GM12878 (cell line): ENCODE data around the gene DDX54. TPM values are rescaled to one million over a fixed set of nuclear protein-coding genes. Genes with fewer than 3 reads are reported as not detected.

Source experiments
- ATAC-seq: fragments of 200-7000 bp; cut with Tn5 transposase; 3 replicates; pipeline ENCODE4 v1.9.1; 2020; ENCODE audit warnings: mild to moderate bottlenecking, moderate library complexity
- BruUV-seq: library from RNA; stranded (reverse); fragments of 400-500 nt; replicated peaks from 2 replicates; lab custom pipeline; 2021; lab: Mats Ljungman, UMichigan
- CTCF ChIA-PET: fragments of 300-600 bp; sonication (Branson Sonifier 250); formaldehyde crosslinking; extraction: SDS; loops from one replicate; lab custom pipeline; 2021; ENCODE audit warnings: inconsistent platforms; lab: Yijun Ruan, JAX
- POLR2A ChIA-PET: fragments of 350-600 bp; formaldehyde crosslinking; extraction: SDS; loops from one replicate; lab custom pipeline; 2021; ENCODE audit warnings: inconsistent platforms; lab: Charles Lee
- RAD21 ChIA-PET: fragments of 300-600 bp; sonication (Branson Sonifier 250); formaldehyde crosslinking; loops from one replicate; lab custom pipeline; 2023; ENCODE audit warnings: antibody characterized with exemption; ENCODE audit not compliant: unreplicated experiment; lab: Charles Lee
- SMC1A ChIA-PET: fragments of 300-600 bp; sonication (Branson Sonifier 250); formaldehyde crosslinking; loops from one replicate; lab custom pipeline; 2023; ENCODE audit not compliant: unreplicated experiment, uncharacterized antibody; lab: Charles Lee
- DNase-seq: peaks from one replicate; pipeline ENCODE4 v3.0.0-alpha.2; 2011; ENCODE audit warnings: low read depth, low spot score
- FAIRE-seq: peaks from 3 replicates; lab custom pipeline; 2011; peaks lifted over from hg19 to GRCh38; lab: Jason Lieb, UNC
- H2AFZ ChIP-seq: 2 replicates; pipeline ENCODE4 v1.6.0; 2011; ENCODE audit warnings: low read depth, low read length, control low read depth; ENCODE audit not compliant: control insufficient read depth
- H3K27ac ChIP-seq: 2 replicates; pipeline ENCODE4 v1.5.1; 2011; ENCODE audit warnings: control low read depth; ENCODE audit not compliant: control insufficient read depth, insufficient read depth
- H3K27me3 ChIP-seq, 2 experiments: replicated peaks in 1 of 2; 2 replicates each; pipeline versions ENCODE4 v1.6.0 to v1.6.1; 2011; ENCODE audit warnings: low read length in 1 of 2; ENCODE audit not compliant: control insufficient read depth in 2 of 2, insufficient read depth in 2 of 2
- H3K36me3 ChIP-seq, 2 experiments: 2 replicates each; pipeline ENCODE4 v1.5.1; 2011; ENCODE audit warnings: low read length in 1 of 2; ENCODE audit not compliant: control insufficient read depth in 2 of 2, insufficient read depth in 2 of 2
- H3K4me1 ChIP-seq: 2 replicates; pipeline ENCODE4 v1.6.1; 2011; ENCODE audit warnings: mild to moderate bottlenecking, low read length, moderate library complexity, mixed read lengths; ENCODE audit not compliant: control insufficient read depth, insufficient read depth
- H3K4me2 ChIP-seq: 2 replicates; pipeline ENCODE4 v1.6.0; 2011; ENCODE audit warnings: control low read depth; ENCODE audit not compliant: control insufficient read depth, insufficient read depth
- H3K4me3 ChIP-seq: fragments of 200-600 bp; sonication (generic); 2 replicates; pipeline ENCODE4 v1.5.1; 2016
- H3K79me2 ChIP-seq: 2 replicates; pipeline ENCODE4 v1.6.0; 2011; ENCODE audit warnings: low read length; ENCODE audit not compliant: control insufficient read depth, insufficient read depth
- H3K9ac ChIP-seq: 2 replicates; pipeline ENCODE4 v1.8.0; 2011; ENCODE audit warnings: low read length, control low read depth, mixed read lengths; ENCODE audit not compliant: control insufficient read depth, insufficient read depth
- H3K9me3 ChIP-seq: replicated peaks from 3 replicates; pipeline ENCODE4 v1.5.1; 2011; ENCODE audit warnings: mild to moderate bottlenecking, low read length; ENCODE audit not compliant: control insufficient read depth, insufficient read depth
- H4K20me1 ChIP-seq: 2 replicates; pipeline ENCODE4 v1.6.0; 2011; ENCODE audit not compliant: control insufficient read depth, insufficient read depth
- BMI1 ChIP-seq: fragments of 450-650 bp; IDR thresholded peaks from 2 replicates; pipeline ENCODE4 v1.6.1; 2016; ENCODE audit warnings: mild to moderate bottlenecking, moderate library complexity, borderline replicate concordance
- CREB1 ChIP-seq: IDR thresholded peaks from 2 replicates; pipeline ENCODE4 v1.6.1; 2012; ENCODE audit warnings: low read depth, mild to moderate bottlenecking, inconsistent platforms
- ETV6 ChIP-seq, 2 experiments: fragments of 450-650 bp in 1 of 2; IDR thresholded peaks in 1 of 2; conservative IDR thresholded peaks in 1 of 2; 2 replicates each; pipeline ENCODE4 v1.6.1; 2014; ENCODE audit warnings: antibody characterized with exemption in 1 of 2, borderline replicate concordance in 1 of 2, low read depth in 1 of 2, mild to moderate bottlenecking in 1 of 2, moderate library complexity in 1 of 2
- GATAD2B ChIP-seq: fragments of 450-650 bp; conservative IDR thresholded peaks from 2 replicates; pipeline ENCODE4 v1.6.1; 2017; ENCODE audit warnings: low read depth, mild to moderate bottlenecking, moderate library complexity
- MEF2B ChIP-seq: fragments of 450-650 bp; IDR thresholded peaks from 2 replicates; pipeline ENCODE4 v1.6.1; 2018; ENCODE audit warnings: mild to moderate bottlenecking, moderate library complexity; ENCODE audit not compliant: partially characterized antibody, poor library complexity, severe bottlenecking
- NR2C1 ChIP-seq: fragments of 450-650 bp; IDR thresholded peaks from 2 replicates; pipeline ENCODE4 v1.6.1; 2017; ENCODE audit warnings: antibody characterized with exemption, mild to moderate bottlenecking, moderate library complexity
- SREBF1 ChIP-seq: IDR thresholded peaks from 2 replicates; pipeline ENCODE4 v1.6.1; 2012; ENCODE audit warnings: mild to moderate bottlenecking, low read length
- TARDBP ChIP-seq: IDR thresholded peaks from 2 replicates; pipeline ENCODE4 v1.6.1; 2016; ENCODE audit warnings: borderline replicate concordance
- ZNF24 ChIP-seq: fragments of 450-650 bp; IDR thresholded peaks from 2 replicates; pipeline ENCODE4 v1.6.1; 2017; ENCODE audit warnings: antibody characterized with exemption, mild to moderate bottlenecking
- ZSCAN29 ChIP-seq: fragments of 450-650 bp; IDR thresholded peaks from 2 replicates; pipeline ENCODE4 v1.6.1; 2017; ENCODE audit warnings: mild to moderate bottlenecking, moderate library complexity
- WGBS: methylation state at CpG from one replicate; pipeline ENCODE4 v1.1.6; 2016; ENCODE audit warnings: low lambda C conversion rate; ENCODE audit not compliant: insufficient replicate concordance, insufficient coverage; ENCODE audit errors: missing lambda C conversion rate; 5-methylcytosine and 5-hydroxymethylcytosine counted together
- in situ Hi-C: fragments of 300-500 bp; cut with MboI; formaldehyde crosslinking; loops from 9 replicates; pipeline ENCODE4 v1.14.3; 2018; ENCODE audit warnings: mixed read lengths
- intact Hi-C: fragments of 100-400 bp; cut with micrococcal nuclease; formaldehyde crosslinking; loops from one replicate; pipeline ENCODE4 v1.14.2; 2022; ENCODE audit not compliant: unreplicated experiment
- polyA plus RNA-seq, 11 experiments: library from polyadenylated mRNA; depleted of rRNA in 4 of 11; unstranded in 6 of 11; stranded (reverse) in 5 of 11; fragments of >200 nt; fragmentation: Nextera tagmentation in 4 of 11; fragmentation: Illumina TruSeq in 1 of 11; extraction: Ambion mirVana in 4 of 11; extraction: Trizol in 1 of 11; gene quantifications; 1 replicate in 1 of 11; 2 replicates in 10 of 11; pipeline versions ENCODE4 v1.2.1 to v1.2.3, GENCODE V29; 2011 to 2016; ENCODE audit warnings: inconsistent platforms in 2 of 11, missing spikeins in 2 of 11, low read depth in 1 of 11
- total RNA-seq, 4 experiments: library from RNA; depleted of rRNA in 3 of 4; stranded (reverse); fragments of >200 nt in 3 of 4; fragmentation: Illumina TruSeq in 1 of 4; extraction: Trizol in 1 of 4; gene quantifications; 2 replicates each; pipeline versions ENCODE4 v1.2.1 to v1.2.3, GENCODE V29; 2013 to 2021
- TF ChIP-seq, protein P1 (sequence below): IDR thresholded peaks from 2 replicates; pipeline ENCODE4 v1.6.1; 2011; ENCODE audit warnings: mild to moderate bottlenecking, low read depth, low read length, moderate library complexity; ENCODE audit not compliant: insufficient replicate concordance
- TF ChIP-seq, protein P2 (sequence below): IDR thresholded peaks from 2 replicates; pipeline ENCODE4 v1.6.1; 2012; ENCODE audit warnings: low read depth, low read length, improper control_type of control experiment

DDX54 gene
- total and polyA plus RNA-seq, 10 of the 15 experiments (the other 5 are each of a cell fraction or from before 2014, with no cell fraction given) = 1.9 to 115 (median 56.3) TPM

DNA sequence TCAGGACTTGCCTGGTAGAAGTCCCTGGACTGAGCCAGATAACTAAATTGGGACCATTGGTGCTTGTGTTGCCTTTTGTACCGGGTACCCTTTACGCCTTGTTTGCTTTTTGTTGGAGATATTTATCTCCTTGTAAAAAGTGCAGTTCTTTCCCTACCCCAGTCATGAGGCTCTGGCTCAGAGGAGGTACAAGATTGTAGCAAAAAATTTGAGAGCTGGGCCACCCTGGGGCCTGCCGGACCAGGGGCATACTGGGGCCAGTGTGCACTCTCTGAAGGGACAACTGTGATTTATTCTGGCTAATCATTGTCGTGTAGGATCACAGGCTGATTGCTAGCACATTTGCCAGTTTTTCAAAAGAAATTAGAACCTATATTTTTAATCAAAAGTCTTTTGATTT is 49.2 kb upstream of the DDX54 start:
- SMC1A ChIA-PET = interaction anchor here (1.0 to 15.7 kb wide), 6 partner anchors 11 to 50 kb away, joined by 3 to 237 read pairs (median 18); partner anchors contain the start of gene DDX54
- BruUV-seq = no TSS peak
- no peak for ATAC-seq

More for the DNA sequence above, 49.2 kb upstream of the DDX54 start:
- no peak for DNase-seq
- H3K27ac ChIP-seq = no peak overlapping the region
- no peak for FAIRE-seq
- 95% methylated on average over 4 of the region's 4 CpGs for WGBS
- no peak overlapping the region for H3K4me3 ChIP-seq
- H3K9me3 ChIP-seq = no peaks in the 10 kb centered on the region
- peaks cover 7 to 28% of the 10 kb centered on the region in 2 experiments for H3K36me3 ChIP-seq
- intact Hi-C loops (no loop called here), in situ Hi-C loops (no loop called here)
- H3K27me3 ChIP-seq = no peaks in the 10 kb centered on the region
- peaks cover 42% of the 10 kb centered on the region for H3K4me1 ChIP-seq
- H2AFZ ChIP-seq = no peak overlapping the region
- POLR2A ChIA-PET = interaction anchor here (1.3 to 7.6 kb wide), 3 partner anchors 11 to 30 kb away, joined by 3 to 74 read pairs (median 5); partner anchors contain the start of gene TPCN1
- peaks cover 6% of the 10 kb centered on the region for H3K79me2 ChIP-seq
- no peaks in the 10 kb centered on the region for H4K20me1 ChIP-seq
- TF ChIP-seq CREB1 = no peak
- TF ChIP-seq SREBF1 = no peak
- no peak for TF ChIP-seq NR2C1
- no peak for TF ChIP-seq GATAD2B
- no peak for TF ChIP-seq ETV6 (conservative IDR thresholded peaks at IDR 0.05 in 1 of 2, IDR thresholded peaks at IDR 0.05 in 1 of 2; ENCODE audit: borderline replicate concordance in 1 of 2, low read depth in 1 of 2)
- TF ChIP-seq BMI1 = no peak
- no peak for TF ChIP-seq ZNF24
- no peak for TF ChIP-seq MEF2B
- TF ChIP-seq, protein P1, sequence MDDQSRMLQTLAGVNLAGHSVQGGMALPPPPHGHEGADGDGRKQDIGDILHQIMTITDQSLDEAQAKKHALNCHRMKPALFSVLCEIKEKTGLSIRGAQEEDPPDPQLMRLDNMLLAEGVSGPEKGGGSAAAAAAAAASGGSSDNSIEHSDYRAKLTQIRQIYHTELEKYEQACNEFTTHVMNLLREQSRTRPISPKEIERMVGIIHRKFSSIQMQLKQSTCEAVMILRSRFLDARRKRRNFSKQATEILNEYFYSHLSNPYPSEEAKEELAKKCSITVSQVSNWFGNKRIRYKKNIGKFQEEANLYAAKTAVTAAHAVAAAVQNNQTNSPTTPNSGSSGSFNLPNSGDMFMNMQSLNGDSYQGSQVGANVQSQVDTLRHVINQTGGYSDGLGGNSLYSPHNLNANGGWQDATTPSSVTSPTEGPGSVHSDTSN = no peak
- no peak for TF ChIP-seq TARDBP
- TF ChIP-seq, protein P2, sequence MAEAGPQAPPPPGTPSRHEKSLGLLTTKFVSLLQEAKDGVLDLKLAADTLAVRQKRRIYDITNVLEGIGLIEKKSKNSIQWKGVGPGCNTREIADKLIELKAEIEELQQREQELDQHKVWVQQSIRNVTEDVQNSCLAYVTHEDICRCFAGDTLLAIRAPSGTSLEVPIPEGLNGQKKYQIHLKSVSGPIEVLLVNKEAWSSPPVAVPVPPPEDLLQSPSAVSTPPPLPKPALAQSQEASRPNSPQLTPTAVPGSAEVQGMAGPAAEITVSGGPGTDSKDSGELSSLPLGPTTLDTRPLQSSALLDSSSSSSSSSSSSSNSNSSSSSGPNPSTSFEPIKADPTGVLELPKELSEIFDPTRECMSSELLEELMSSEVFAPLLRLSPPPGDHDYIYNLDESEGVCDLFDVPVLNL = no peak
- no peak for TF ChIP-seq ZSCAN29
- no peak overlapping the region for H3K9ac ChIP-seq
- RAD21 ChIA-PET = interaction anchor here (6.6 kb wide), 1 partner anchor 12 kb away, joined by 47 read pairs; the partner anchor contains the start of gene TPCN1
- CTCF ChIA-PET = interaction anchor here (1.0 to 2.6 kb wide), 4 partner anchors 11 to 47 kb away, joined by 3 to 11 read pairs (median 6); no protein-coding TSS in a partner anchor
- no peak overlapping the region for H3K4me2 ChIP-seq
